Urothelium cell line (cell line): ENCODE measurements around the gene ITLN2.
"Not testable (repeated sequence)": the region's sequence is repeated elsewhere in the genome, so short reads cannot be mapped to it uniquely, and the experiment has no call there.

Experiments used
- DNase-seq: peaks from one replicate; pipeline ENCODE4 v3.0.0; 2011; ENCODE audit warnings: low spot score, mixed read lengths
- FAIRE-seq: peaks from 2 replicates; lab custom pipeline; 2011; peaks lifted over from hg19 to GRCh38; lab: Jason Lieb, UNC

ITLN2 gene

GRCh38 chr1:160954158-160955104, at the start of gene ITLN2:
ITLN2 (minus strand) TSS chr1:160954809; CDS start chr1:160954741, 68 bp downstream.
- DNase-seq (peak; percentile 61), FAIRE-seq (no peak)

DNA sequence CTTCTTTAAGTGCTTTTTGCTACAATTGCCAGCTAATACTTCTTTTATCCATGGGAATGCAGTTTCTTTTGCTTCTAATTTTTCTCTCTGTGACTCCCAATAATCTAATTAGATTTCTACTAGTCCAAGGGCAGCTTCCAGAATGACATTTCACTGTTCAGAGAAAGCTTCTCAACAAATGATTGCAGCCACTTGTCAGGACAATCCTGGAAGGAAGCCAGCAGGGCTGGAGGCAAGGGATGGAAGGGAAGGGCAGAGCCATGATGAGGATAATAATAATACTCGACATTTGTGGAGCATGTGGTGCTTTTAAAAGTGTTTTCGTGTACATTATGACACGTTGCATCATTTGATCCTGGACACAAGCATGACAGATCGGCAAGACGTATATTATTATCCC, 46.9 kb upstream of the ITLN2 start:
- DNase-seq (no peak), FAIRE-seq (no peak)

- FAIRE-seq (no peak), DNase-seq (no peak)
Observed at GRCh38 chr1:161000736-161001480, 46.3 kb upstream of the ITLN2 start.

DNA sequence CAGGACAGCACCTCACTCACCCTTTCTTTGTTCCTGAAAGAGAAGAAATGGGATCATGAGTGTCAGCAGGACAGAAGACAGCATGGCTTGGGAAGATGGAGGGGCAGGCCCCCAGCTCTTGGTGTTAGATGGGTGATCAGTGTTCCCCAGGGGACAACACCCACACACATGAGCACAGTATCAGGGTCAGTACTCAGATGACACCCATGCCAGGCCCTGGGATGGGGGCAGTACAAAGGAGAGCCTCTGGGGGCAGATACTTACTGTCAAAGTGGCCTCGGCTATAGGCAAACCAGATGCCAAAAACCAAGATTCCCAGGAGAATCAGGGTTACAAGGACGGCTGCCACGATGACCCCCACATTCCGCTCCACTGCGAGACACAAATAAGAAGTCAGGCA, 44.8 kb upstream of the ITLN2 start:
- DNase-seq (no peak), FAIRE-seq (no peak)

GRCh38 chr1:160997323-160998038, 42.9 kb upstream of the ITLN2 start:
- FAIRE-seq (no peak), DNase-seq (peak; percentile 50)

- DNase-seq (peak; percentile 79), FAIRE-seq (peak; percentile 20)
Observed at GRCh38 chr1:160996178-160996577, 41.6 kb upstream of the ITLN2 start.

- no peak for FAIRE-seq
Observed at GRCh38 chr1:160993544-160994193, 39.1 kb upstream of the ITLN2 start.

GRCh38 chr1:160992036-160992435, 37.4 kb upstream of the ITLN2 start:
- FAIRE-seq = not testable (repeated sequence)

More at GRCh38 chr1:160993544-160994193, 39.1 kb upstream of the ITLN2 start:
- DNase-seq = no peak

GRCh38 chr1:160987359-160988050, 32.9 kb upstream of the ITLN2 start:
- no peak for FAIRE-seq

More at GRCh38 chr1:160992036-160992435, 37.4 kb upstream of the ITLN2 start:
- DNase-seq = not testable (repeated sequence)

GRCh38 chr1:160985723-160986122, 31.1 kb upstream of the ITLN2 start:
- peak; percentile 30 for FAIRE-seq
- no peak for DNase-seq

More at GRCh38 chr1:160987359-160988050, 32.9 kb upstream of the ITLN2 start:
- DNase-seq = no peak

DNA sequence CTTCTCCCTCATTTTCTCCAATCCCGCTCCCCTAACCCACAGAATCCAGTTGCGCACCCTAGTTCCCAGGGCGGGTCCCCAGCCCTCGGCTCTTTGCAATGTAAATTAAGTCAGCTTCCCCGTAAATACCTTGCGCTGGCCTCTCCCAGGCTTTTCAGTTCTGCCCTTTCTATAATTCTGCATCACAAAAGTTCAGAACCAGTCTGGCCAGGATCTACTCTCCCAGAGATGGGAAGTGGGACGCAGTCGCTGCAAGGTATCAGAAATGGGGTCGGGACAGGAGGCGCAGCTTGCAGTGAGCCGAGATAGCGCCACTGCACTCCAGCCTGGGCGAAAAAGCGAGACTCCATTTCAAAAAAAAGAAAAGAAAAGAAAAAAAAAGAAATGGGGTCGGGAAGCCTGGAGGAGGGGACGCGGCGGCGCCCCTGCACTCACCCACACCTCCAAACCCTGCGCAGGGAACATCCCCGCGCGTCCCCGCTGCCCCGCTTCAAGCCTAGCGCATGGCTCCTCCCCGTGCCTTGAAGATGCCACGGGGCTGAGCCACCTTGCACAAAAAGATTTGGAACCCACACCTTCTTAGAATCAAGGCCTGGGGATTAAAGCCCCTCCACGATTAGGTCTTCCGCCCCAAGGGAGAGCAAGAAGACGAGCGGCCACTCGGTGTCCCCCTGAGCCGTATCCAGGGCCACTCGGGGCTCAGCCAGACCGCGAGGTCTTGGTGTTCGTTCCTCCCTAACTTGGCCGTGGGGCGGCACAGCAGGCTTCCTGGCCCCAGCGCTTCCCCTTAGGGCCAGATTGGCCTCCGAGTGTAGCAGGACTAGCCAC, 27.2 kb upstream of the ITLN2 start:
- DNase-seq (no peak), FAIRE-seq (no peak)

GRCh38 chr1:160979286-160979685, 24.7 kb upstream of the ITLN2 start:
- no peak for FAIRE-seq
- DNase-seq = no peak

GRCh38 chr1:160978510-160978927, 23.9 kb upstream of the ITLN2 start:
- FAIRE-seq = no peak

GRCh38 chr1:160975026-160975425, 20.4 kb upstream of the ITLN2 start:
- DNase-seq = no peak
- no peak for FAIRE-seq

More at GRCh38 chr1:160978510-160978927, 23.9 kb upstream of the ITLN2 start:
- no peak for DNase-seq

DNA sequence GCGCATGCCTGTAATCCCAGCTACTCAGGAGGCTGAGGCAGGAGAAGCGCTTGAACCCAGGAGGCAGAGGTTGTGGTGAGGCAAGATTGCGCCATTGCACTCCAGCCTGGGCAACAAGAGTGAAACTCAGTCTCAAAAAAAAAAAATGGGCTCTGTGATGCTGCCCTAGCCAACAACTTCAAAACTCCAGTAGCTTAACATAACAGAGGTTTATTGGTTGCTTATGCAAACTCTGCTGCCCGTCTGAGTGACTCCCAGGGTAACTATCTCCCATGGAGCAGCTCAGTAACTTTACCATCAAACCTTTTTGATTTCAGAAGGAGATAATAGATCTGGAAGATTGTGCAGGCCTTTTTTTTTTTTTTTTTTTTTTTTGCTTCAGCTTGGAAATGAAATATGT, 18.9 kb upstream of the ITLN2 start:
- DNase-seq (no peak), FAIRE-seq (no peak)

DNA sequence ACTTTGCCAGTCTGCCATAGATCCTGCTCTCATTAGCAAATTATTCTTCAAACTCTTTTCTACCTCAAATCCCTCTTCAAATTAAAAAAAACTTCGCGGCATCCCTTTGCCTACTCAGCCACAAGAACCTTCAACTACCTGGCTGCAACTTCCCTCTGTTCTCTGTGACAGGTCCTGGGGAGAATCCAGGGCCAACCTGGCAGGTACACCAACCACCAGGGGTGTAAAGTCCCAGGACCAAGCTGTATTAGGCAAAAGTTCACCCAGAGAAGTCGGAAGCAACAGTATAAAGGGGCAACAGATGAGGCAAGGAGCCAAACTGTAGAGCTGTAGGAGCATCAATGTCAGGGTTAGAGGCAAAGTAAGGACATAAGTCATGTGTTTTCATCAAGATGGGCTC, 18.3 kb upstream of the ITLN2 start:
- DNase-seq (no peak), FAIRE-seq (no peak)

- FAIRE-seq (no peak), DNase-seq (peak; percentile 41)
Observed at GRCh38 chr1:160971618-160972056, 17.0 kb upstream of the ITLN2 start.

DNA sequence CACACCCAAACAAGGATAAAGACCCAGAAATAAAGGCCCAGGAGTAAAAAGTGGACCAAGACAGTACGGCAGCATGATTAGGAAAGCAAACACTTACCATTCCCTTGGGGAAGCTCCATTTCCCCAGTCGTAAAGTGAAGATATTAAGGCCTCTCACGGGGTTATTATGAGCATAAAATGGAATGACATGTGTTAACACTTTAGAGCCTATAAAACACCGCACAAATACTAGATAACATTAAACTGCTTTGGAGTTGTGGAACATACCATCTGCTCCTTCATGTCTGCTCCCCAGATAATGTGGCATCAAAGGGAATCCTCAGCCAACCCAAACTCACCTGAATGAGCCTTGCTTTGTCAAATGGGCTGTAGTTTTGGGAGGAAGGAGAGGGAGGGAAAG, 8.9 kb upstream of the ITLN2 start:
- DNase-seq = no peak

GRCh38 chr1:160961419-160961818, 6.8 kb upstream of the ITLN2 start:
- FAIRE-seq (no peak), DNase-seq (no peak)

More for the DNA sequence above, 8.9 kb upstream of the ITLN2 start:
- FAIRE-seq = no peak
